Lung (tissue), 12 donors: ENCODE data around the gene AQP11. TPM values are rescaled to one million over a fixed set of nuclear protein-coding genes. Genes with fewer than 3 reads are reported as not detected.

ENCODE experiments used
- ATAC-seq: fragments of 200-7000 bp; cut with Tn5 transposase; one replicate; pipeline ENCODE4 v1.9.1; 2020; ENCODE audit warnings: moderate number of reproducible peaks; ENCODE audit not compliant: insufficient read depth, low FRiP score
- DNase-seq, 3 donors: peaks; one replicate each; pipeline ENCODE4 v3.0.0-alpha.2; 2013 to 2017
- H3K27ac ChIP-seq, 2 donors: one replicate each; pipeline ENCODE4 v1.5.1; 2013; ENCODE audit warnings: mild to moderate bottlenecking in 2 of 2, moderate library complexity in 2 of 2, control low read depth in 1 of 2, inconsistent platforms in 1 of 2, low read depth in 1 of 2, low read length in 1 of 2
- H3K27me3 ChIP-seq, 3 donors: one replicate each; pipeline ENCODE4 v1.5.1; 2013; ENCODE audit warnings: low read length in 2 of 3; ENCODE audit not compliant: control insufficient read depth in 3 of 3, insufficient read depth in 3 of 3
- H3K36me3 ChIP-seq, 4 donors: one replicate each; pipeline ENCODE4 v1.5.1; 2013; ENCODE audit warnings: low read length in 4 of 4, mild to moderate bottlenecking in 1 of 4, moderate library complexity in 1 of 4; ENCODE audit not compliant: control insufficient read depth in 4 of 4, insufficient read depth in 4 of 4
- H3K4me1 ChIP-seq, 5 donors: one replicate each; pipeline ENCODE4 v1.5.1; 2013; ENCODE audit warnings: low read length in 5 of 5, mild to moderate bottlenecking in 2 of 5, moderate library complexity in 1 of 5; ENCODE audit not compliant: control insufficient read depth in 5 of 5, insufficient read depth in 5 of 5
- H3K4me3 ChIP-seq: one replicate; pipeline ENCODE4 v1.5.1; 2013; ENCODE audit warnings: mild to moderate bottlenecking, control low read depth, moderate library complexity
- H3K9ac ChIP-seq, 2 donors: one replicate each; pipeline ENCODE4 v1.5.1; 2013; ENCODE audit warnings: low read length in 2 of 2, control low read depth in 1 of 2; ENCODE audit not compliant: insufficient read depth in 1 of 2
- H3K9me3 ChIP-seq, 4 donors: one replicate each; pipeline ENCODE4 v1.5.1; 2013; ENCODE audit warnings: low read length in 3 of 4, mild to moderate bottlenecking in 1 of 4, moderate library complexity in 1 of 4; ENCODE audit not compliant: control insufficient read depth in 4 of 4, insufficient read depth in 3 of 4
- WGBS, 2 donors: extraction: QIAGEN DNeasy Blood & Tissue Kit; methylation state at CpG; one replicate each; pipeline ENCODE4 v1.1.7; 2013; 5-methylcytosine and 5-hydroxymethylcytosine counted together
- polyA plus RNA-seq, 2 donors: library from polyadenylated mRNA; stranded (reverse); fragments of 200-250 nt; gene quantifications; one replicate each; pipeline ENCODE4 v1.2.1, GENCODE V29; 2013
- total RNA-seq, 2 donors: library from RNA; depleted of rRNA in 1 of 2; stranded (reverse); fragments of >200 nt in 1 of 2; gene quantifications; one replicate each; pipeline ENCODE4 v1.2.1, GENCODE V29; 2014 to 2021
- TF ChIP-seq, protein P1 (sequence below): IDR thresholded peaks from 2 replicates; pipeline ENCODE4 v1.5.1; 2012; ENCODE audit warnings: mild to moderate bottlenecking; ENCODE audit errors: control extremely low read depth, extremely low read depth
- donor health status: control.
- donor health status: control.
- donor health status: Bipolar disorder and iron deficiency.
- donor health status: healthy.
- donor health status: DM: yes; HTN: yes; CAD: no.

The AQP11 gene
- total and polyA plus RNA-seq, 4 donors = 0.17 to 0.74 (median 0.40) TPM

DNA sequence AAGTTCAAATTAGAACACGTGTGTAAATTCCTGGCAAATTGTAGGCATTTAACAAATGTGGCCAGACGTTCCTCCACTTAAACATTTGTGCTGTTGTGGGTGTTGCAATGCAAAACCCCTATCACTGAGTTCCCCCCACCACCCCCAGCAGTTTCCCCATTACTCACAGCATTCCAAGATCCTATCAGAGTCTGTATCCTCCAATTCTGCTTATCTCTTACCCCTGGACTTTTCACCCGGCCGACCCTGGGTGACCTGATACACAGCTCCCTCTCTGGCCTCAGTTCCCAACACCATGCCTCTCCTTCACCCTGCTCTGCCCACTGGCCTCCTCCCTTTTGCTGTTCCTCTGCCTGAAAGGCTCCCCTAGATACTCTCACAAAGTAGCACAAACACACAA, 31.4 kb upstream of the AQP11 start:
- Histone ChIP-seq H3K9me3 (no peaks in the 10 kb centered on the region), H3K27ac (no peak overlapping the region), H3K4me1 (no peaks in the 10 kb centered on the region), H3K4me3 (no peak overlapping the region), H3K36me3 (no peaks in the 10 kb centered on the region), H3K27me3 (no peaks in the 10 kb centered on the region), H3K9ac (no peak overlapping the region)
- no peak for DNase-seq
- no peak for ATAC-seq
- TF ChIP-seq, protein P1, sequence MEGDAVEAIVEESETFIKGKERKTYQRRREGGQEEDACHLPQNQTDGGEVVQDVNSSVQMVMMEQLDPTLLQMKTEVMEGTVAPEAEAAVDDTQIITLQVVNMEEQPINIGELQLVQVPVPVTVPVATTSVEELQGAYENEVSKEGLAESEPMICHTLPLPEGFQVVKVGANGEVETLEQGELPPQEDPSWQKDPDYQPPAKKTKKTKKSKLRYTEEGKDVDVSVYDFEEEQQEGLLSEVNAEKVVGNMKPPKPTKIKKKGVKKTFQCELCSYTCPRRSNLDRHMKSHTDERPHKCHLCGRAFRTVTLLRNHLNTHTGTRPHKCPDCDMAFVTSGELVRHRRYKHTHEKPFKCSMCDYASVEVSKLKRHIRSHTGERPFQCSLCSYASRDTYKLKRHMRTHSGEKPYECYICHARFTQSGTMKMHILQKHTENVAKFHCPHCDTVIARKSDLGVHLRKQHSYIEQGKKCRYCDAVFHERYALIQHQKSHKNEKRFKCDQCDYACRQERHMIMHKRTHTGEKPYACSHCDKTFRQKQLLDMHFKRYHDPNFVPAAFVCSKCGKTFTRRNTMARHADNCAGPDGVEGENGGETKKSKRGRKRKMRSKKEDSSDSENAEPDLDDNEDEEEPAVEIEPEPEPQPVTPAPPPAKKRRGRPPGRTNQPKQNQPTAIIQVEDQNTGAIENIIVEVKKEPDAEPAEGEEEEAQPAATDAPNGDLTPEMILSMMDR = no peak
- WGBS, 2 donors = 57 to 68% methylated on average over 4 of the region's 4 CpGs

DNA sequence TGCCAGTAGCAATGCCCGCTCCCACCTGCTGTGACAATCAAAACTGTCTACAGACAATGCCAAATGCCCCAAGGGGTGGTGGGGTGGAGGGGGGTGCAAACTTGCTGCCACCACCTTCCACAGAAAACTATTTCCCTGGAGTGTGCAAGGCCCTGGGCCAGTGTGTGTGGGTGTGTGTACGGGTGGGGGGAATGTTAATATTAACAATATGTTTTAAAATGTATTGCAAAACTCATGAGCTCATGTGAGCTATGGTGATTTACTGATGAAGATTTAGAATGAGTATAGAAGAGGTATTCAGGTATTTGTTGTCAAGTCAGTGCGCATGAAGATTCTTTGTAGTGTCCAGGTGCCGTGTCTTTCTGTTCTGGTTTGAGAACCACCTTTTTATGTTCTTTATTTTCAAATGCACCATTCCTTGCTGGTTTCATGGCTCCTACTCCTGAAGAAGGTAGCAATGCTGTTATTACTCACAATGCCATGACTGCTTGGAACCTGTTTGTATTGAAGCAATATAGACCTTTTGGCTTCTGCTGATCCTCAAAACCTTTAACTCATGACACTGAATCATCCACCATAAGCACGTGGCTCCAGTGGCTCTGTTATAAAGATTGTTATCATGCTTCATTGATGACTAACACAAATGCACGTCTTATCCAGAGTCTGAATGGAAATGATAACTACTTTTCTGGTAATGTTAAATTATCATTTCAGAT, 29.9 kb upstream of the AQP11 start:
- DNase-seq (no peak), ATAC-seq (no peak)
- no peak overlapping the region for H3K27ac ChIP-seq
- WGBS, 2 donors = 85 to 94% methylated on average over 6 of the region's 6 CpGs
- H3K9me3 ChIP-seq = no peaks in the 10 kb centered on the region
- H3K27me3 ChIP-seq = no peaks in the 10 kb centered on the region
- no peaks in the 10 kb centered on the region for H3K36me3 ChIP-seq
- H3K9ac ChIP-seq = no peak overlapping the region
- H3K4me3 ChIP-seq = no peak overlapping the region
- H3K4me1 ChIP-seq = no peaks in the 10 kb centered on the region
- TF ChIP-seq, protein P1 = no peak

DNA sequence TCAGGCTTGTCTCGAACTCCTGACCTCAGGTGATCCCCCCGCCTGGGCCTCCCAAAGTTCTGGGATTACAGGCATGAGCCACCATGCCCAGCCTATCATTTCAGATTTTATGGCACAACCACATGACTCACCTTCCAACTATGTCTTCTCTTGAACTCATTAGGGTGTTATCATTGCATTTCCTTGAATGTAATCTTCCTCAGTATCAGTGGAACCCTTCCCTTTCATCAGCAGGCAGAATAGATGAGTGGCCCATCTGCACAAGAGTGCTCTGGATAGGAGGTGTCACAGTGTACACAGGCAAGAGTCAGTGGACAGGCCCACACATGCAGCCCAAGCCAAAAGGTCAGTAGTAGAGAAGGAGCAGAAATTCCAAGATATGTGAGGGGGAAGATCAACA, 29.1 kb upstream of the AQP11 start:
- Histone ChIP-seq H3K36me3 (no peaks in the 10 kb centered on the region), H3K9ac (no peak overlapping the region), H3K27ac (no peak overlapping the region), H3K4me1 (no peaks in the 10 kb centered on the region), H3K4me3 (no peak overlapping the region), H3K9me3 (no peaks in the 10 kb centered on the region), H3K27me3 (no peaks in the 10 kb centered on the region)
- 91 to 94% methylated on average over 2 of the region's 2 CpGs for WGBS, 2 donors
- ATAC-seq = no peak
- TF ChIP-seq, protein P1 = no peak
- no peak for DNase-seq

DNA sequence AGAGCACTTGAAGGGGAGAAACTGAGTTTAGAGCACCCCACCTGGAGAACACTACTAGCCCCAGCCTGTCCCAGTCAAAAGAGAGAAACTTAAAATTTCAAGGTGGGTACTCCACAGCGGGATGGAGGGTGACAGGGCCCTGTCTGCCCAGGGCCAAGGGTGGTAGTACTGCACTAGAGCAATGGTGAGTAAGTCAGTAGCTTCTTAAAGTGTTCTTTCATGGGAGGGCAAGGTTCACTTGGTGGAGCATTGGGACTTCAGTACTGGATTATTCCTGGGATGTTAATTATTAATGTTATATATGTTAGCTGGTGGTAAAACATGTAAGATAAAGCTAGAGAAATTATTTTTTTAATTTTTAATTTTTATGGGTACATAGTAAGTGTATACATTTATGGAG, 28.5 kb upstream of the AQP11 start:
- no peak for DNase-seq
- no peaks in the 10 kb centered on the region for H3K27me3 ChIP-seq
- no peak for ATAC-seq
- no peaks in the 10 kb centered on the region for H3K4me1 ChIP-seq
- no peak overlapping the region for H3K9ac ChIP-seq
- no peaks in the 10 kb centered on the region for H3K9me3 ChIP-seq
- TF ChIP-seq, protein P1 = no peak
- H3K27ac ChIP-seq = no peak overlapping the region
- no peaks in the 10 kb centered on the region for H3K36me3 ChIP-seq
- WGBS, 2 donors = 95% methylated on average over 1 of the region's 1 CpG
- H3K4me3 ChIP-seq = no peak overlapping the region
